ENCODE data around the gene MFF.

GRCh38 chr2:227324995-227325838 is at the start of gene MFF:
- TF ChIP-seq CTCF (conservative IDR thresholded peaks at IDR 0.05; ENCODE audit: low read length) (peak; percentile 56), EZH2phosphoT487 (IDR thresholded peaks at IDR 0.05; ENCODE audit: borderline replicate concordance) (no peak)
